HepG2 (cell line): ENCODE measurements around the gene ZFYVE26. TPM values are rescaled to one million over a fixed set of nuclear protein-coding genes. Genes with fewer than 3 reads are reported as not detected.

Experiments used
- ATAC-seq: fragments of 200-7000 bp; cut with Tn5 transposase; 3 replicates; pipeline ENCODE4 v1.9.1; 2020; ENCODE audit warnings: mild to moderate bottlenecking, moderate library complexity
- BruUV-seq: library from RNA; stranded (reverse); fragments of 400-500 nt; replicated peaks from 2 replicates; lab custom pipeline; 2021; lab: Mats Ljungman, UMichigan
- CTCF ChIA-PET: fragments of 300-600 bp; formaldehyde crosslinking; extraction: SDS; loops from one replicate; lab custom pipeline; 2021; ENCODE audit warnings: low total read pairs, inconsistent platforms, low intra/inter-chr PET ratio; lab: Yijun Ruan, JAX
- POLR2A ChIA-PET: fragments of 350-600 bp; sonication (Branson Sonifier 250); formaldehyde crosslinking; loops from one replicate; lab custom pipeline; 2020; ENCODE audit warnings: antibody characterized with exemption, inconsistent platforms; lab: Yijun Ruan, JAX
- DNase-seq: peaks from one replicate; pipeline ENCODE4 v3.0.0-alpha.2; 2015; ENCODE audit warnings: low spot score
- FAIRE-seq: peaks from 3 replicates; lab custom pipeline; 2011; peaks lifted over from hg19 to GRCh38; lab: Jason Lieb, UNC
- H2AFZ ChIP-seq: one replicate; pipeline ENCODE4 v1.6.1; 2011; ENCODE audit warnings: low read length, inconsistent platforms
- H3K27ac ChIP-seq: fragments of 300-600 bp; 3 replicates; pipeline ENCODE4 v1.8.0; 2011; ENCODE audit warnings: mixed run types, mild to moderate bottlenecking, mixed read lengths, low read length, inconsistent platforms; ENCODE audit not compliant: insufficient read depth; ENCODE audit errors: extremely low read length
- H3K27me3 ChIP-seq, 2 experiments: fragments of 200-600 bp in 1 of 2; 2 replicates in 1 of 2; 3 replicates in 1 of 2; pipeline versions ENCODE4 v1.6.0 to v1.8.0; 2011; ENCODE audit warnings: low read length in 2 of 2, mild to moderate bottlenecking in 2 of 2, moderate library complexity in 2 of 2, inconsistent platforms in 1 of 2; ENCODE audit not compliant: insufficient read depth in 2 of 2, control insufficient read depth in 1 of 2
- H3K36me3 ChIP-seq, 2 experiments: fragments of 200-600 bp in 1 of 2; replicated peaks in 1 of 2; 2 replicates in 1 of 2; 3 replicates in 1 of 2; pipeline versions ENCODE4 v1.5.1 to v1.8.0; 2011; ENCODE audit warnings: low read length in 2 of 2, inconsistent platforms in 1 of 2; ENCODE audit not compliant: insufficient read depth in 2 of 2, control insufficient read depth in 1 of 2
- H3K4me1 ChIP-seq: 2 replicates; pipeline ENCODE4 v1.5.1; 2012; ENCODE audit warnings: low read length, inconsistent platforms; ENCODE audit not compliant: insufficient read depth
- H3K4me2 ChIP-seq: 2 replicates; pipeline ENCODE4 v1.6.0; 2011; ENCODE audit warnings: low read depth, low read length, inconsistent platforms
- H3K4me3 ChIP-seq, 3 experiments: fragments of 200-600 bp in 1 of 3; sonication (generic), shearing (Covaris generic) in 1 of 3; replicated peaks in 1 of 3; 2 replicates each; pipeline ENCODE4 v1.5.1; 2011 to 2016; ENCODE audit warnings: low read length in 3 of 3, inconsistent platforms in 2 of 3, low read depth in 2 of 3, mild to moderate bottlenecking in 2 of 3, control low read depth in 1 of 3, mixed read lengths in 1 of 3; ENCODE audit not compliant: insufficient read depth in 1 of 3
- H3K79me2 ChIP-seq: one replicate; pipeline ENCODE4 v1.6.1; 2011; ENCODE audit warnings: low read length, inconsistent platforms; ENCODE audit not compliant: insufficient read depth
- H3K9ac ChIP-seq: 2 replicates; pipeline ENCODE4 v1.6.0; 2011; ENCODE audit warnings: mild to moderate bottlenecking, low read depth, low read length, inconsistent platforms; ENCODE audit not compliant: insufficient read depth
- H3K9me3 ChIP-seq: 2 replicates; pipeline ENCODE4 v1.5.1; 2012; ENCODE audit warnings: mild to moderate bottlenecking, low read length
- H4K20me1 ChIP-seq: 2 replicates; pipeline ENCODE4 v1.6.0; 2011; ENCODE audit warnings: inconsistent platforms, mild to moderate bottlenecking, low read length, moderate library complexity; ENCODE audit not compliant: insufficient read depth
- E2F2 ChIP-seq: sonication (generic); formaldehyde crosslinking; IDR thresholded peaks from 2 replicates; pipeline ENCODE4 v1.4.0; 2020; ENCODE audit warnings: missing genetic modification reagents, borderline replicate concordance
- ELF3 ChIP-seq: IDR thresholded peaks from 2 replicates; pipeline ENCODE4 v1.6.1; 2016; ENCODE audit warnings: missing genetic modification reagents, missing compliant biosample characterization
- FOXA3 ChIP-seq: IDR thresholded peaks from 2 replicates; pipeline ENCODE4 v1.6.1; 2016; ENCODE audit warnings: missing genetic modification reagents, missing compliant biosample characterization
- HCFC1 ChIP-seq: fragments of 150-350 bp; IDR thresholded peaks from 2 replicates; pipeline ENCODE4 v1.6.1; 2014; ENCODE audit warnings: low read depth, low read length
- HMG20B ChIP-seq: conservative IDR thresholded peaks from 2 replicates; pipeline ENCODE4 v1.6.1; 2016; ENCODE audit warnings: missing genetic modification reagents, missing compliant biosample characterization
- IKZF1 ChIP-seq: fragments of 450-650 bp; IDR thresholded peaks from 2 replicates; pipeline ENCODE4 v1.7.1; 2016
- RFX3 ChIP-seq: IDR thresholded peaks from 2 replicates; pipeline ENCODE4 v1.6.1; 2016; ENCODE audit warnings: missing biosample characterization, missing genetic modification reagents
- TBL1XR1 ChIP-seq: fragments of 150-350 bp; IDR thresholded peaks from 2 replicates; pipeline ENCODE4 v1.6.1; 2014; ENCODE audit warnings: borderline replicate concordance, low read length; ENCODE audit not compliant: partially characterized antibody
- THAP11 ChIP-seq: IDR thresholded peaks from 2 replicates; pipeline ENCODE4 v1.6.1; 2016; ENCODE audit warnings: missing biosample characterization, missing genetic modification reagents
- ZBTB37 ChIP-seq: sonication (generic); formaldehyde crosslinking; IDR thresholded peaks from 2 replicates; pipeline ENCODE4 v1.4.0; 2020; ENCODE audit warnings: mild to moderate bottlenecking, missing genetic modification reagents
- ZNF3 ChIP-seq: IDR thresholded peaks from 2 replicates; pipeline ENCODE4 v1.7.0; 2017; ENCODE audit warnings: inconsistent platforms
- ZNF318 ChIP-seq: sonication (generic); formaldehyde crosslinking; IDR thresholded peaks from 2 replicates; pipeline ENCODE4 v1.4.0; 2020; ENCODE audit warnings: mild to moderate bottlenecking, missing genetic modification reagents
- ZNF468 ChIP-seq: sonication (generic); formaldehyde crosslinking; IDR thresholded peaks from 2 replicates; pipeline ENCODE4 v1.8.0; 2022; ENCODE audit warnings: mild to moderate bottlenecking, moderate library complexity, missing genetic modification reagents
- ZNF75D ChIP-seq: sonication (generic); formaldehyde crosslinking; IDR thresholded peaks from 2 replicates; pipeline ENCODE4 v1.8.1; 2023; ENCODE audit warnings: missing genetic modification reagents, mild to moderate bottlenecking, borderline replicate concordance
- WGBS: methylation state at CpG from one replicate; pipeline ENCODE4 v1.1.6; 2017; ENCODE audit warnings: low lambda C conversion rate; 5-methylcytosine and 5-hydroxymethylcytosine counted together
- in situ Hi-C: cut with HindIII; loops from 2 replicates; pipeline ENCODE4 v1.10.0; 2017; ENCODE audit warnings: low pct_unique_long_range_greater_than_20kb; ENCODE audit not compliant: extremely low pct_ligation_motif_present
- intact Hi-C: fragments of 100-400 bp; cut with micrococcal nuclease; formaldehyde crosslinking; loops from one replicate; pipeline ENCODE4 v1.10.0; 2022; ENCODE audit not compliant: unreplicated experiment
- polyA plus RNA-seq, 8 experiments: library from polyadenylated mRNA; depleted of rRNA in 3 of 8; stranded (reverse) in 7 of 8; unstranded in 1 of 8; fragments of >200 nt; fragmentation: Illumina TruSeq in 4 of 8; extraction: Trizol in 4 of 8; gene quantifications; 2 replicates each; pipeline versions ENCODE4 v1.2.1 to v1.2.3, GENCODE V29; 2011 to 2016; ENCODE audit warnings: low read depth in 4 of 8, missing spikeins in 1 of 8, mixed read lengths in 1 of 8; ENCODE audit not compliant: insufficient read depth in 1 of 8
- total RNA-seq, 5 experiments: library from RNA; depleted of rRNA; stranded (reverse); fragments of >200 nt; fragmentation: Illumina TruSeq; extraction: Trizol; gene quantifications; 2 replicates each; pipeline ENCODE4 v1.2.3, GENCODE V29; 2016; ENCODE audit warnings: low read depth in 1 of 5

ZFYVE26 gene
- total and polyA plus RNA-seq, 2 of the 13 experiments (the other 11 are each of a cell fraction or from before 2014, with no cell fraction given) = 13.6 to 16.4 TPM

GRCh38 chr14:67773844-67774377 is 42.5 kb downstream of the ZFYVE26 start (continued):
- TF ChIP-seq ZBTB37 (CRISPR knock-in tag) (no peak), E2F2 (CRISPR knock-in tag) (no peak), FOXA3 (CRISPR knock-in tag) (no peak), HMG20B (CRISPR knock-in tag) (no peak)
- TF ChIP-seq, all 625 proteins: peak for 0

GRCh38 chr14:67768219-67768618 is 48.2 kb downstream of the ZFYVE26 start:
- no peak overlapping the region for H3K4me3 ChIP-seq
- DNase-seq (no peak), ATAC-seq (no peak), FAIRE-seq (no peak)
- WGBS = 97% methylated on average over 2 of the region's 2 CpGs
- POLR2A ChIA-PET = no interaction called here
- intact Hi-C loops (loop anchor here (10.0 kb wide), 1 partner anchor 63 kb away; the partner anchor contains the start of gene RDH12), in situ Hi-C loops (no loop called here)
- H3K79me2 ChIP-seq = no peaks in the 10 kb centered on the region
- no peak overlapping the region for H2AFZ ChIP-seq
- H3K36me3 ChIP-seq = peaks cover 14 to 63% of the 10 kb centered on the region in 2 experiments
- no peaks in the 10 kb centered on the region for H3K9me3 ChIP-seq
- CTCF ChIA-PET = no interaction called here
- no peak overlapping the region for H3K9ac ChIP-seq
- no peak overlapping the region for H3K27ac ChIP-seq
- no peaks in the 10 kb centered on the region for H4K20me1 ChIP-seq
- peaks cover 10% of the 10 kb centered on the region for H3K4me1 ChIP-seq
- no peaks in the 10 kb centered on the region for H3K27me3 ChIP-seq
- BruUV-seq = no TSS peak
- H3K4me2 ChIP-seq = no peak overlapping the region
- no peak for TF ChIP-seq IKZF1
- TF ChIP-seq RFX3 (CRISPR knock-in tag) = no peak
- TF ChIP-seq HCFC1 = no peak
- no peak for TF ChIP-seq THAP11
- TF ChIP-seq TBL1XR1 = no peak
- TF ChIP-seq ZNF75D (CRISPR knock-in tag) = no peak
- no peak for TF ChIP-seq ELF3 (CRISPR knock-in tag)
- no peak for TF ChIP-seq ZNF3 (CRISPR knock-in tag)
- no peak for TF ChIP-seq ZNF318 (CRISPR knock-in tag)
- TF ChIP-seq ZNF468 (CRISPR knock-in tag) = no peak
